Suppressor macrophage treated with lipopolysaccharide for 1 hour (primary cell): Measurements from ENCODE around the gene HASPIN.
A peak's percentile ranks its signal among the peaks of the same experiment; 100 is the strongest.

Source experiments
- DNase-seq, 3 donors: peaks; one replicate each; pipeline ENCODE4 v3.0.0-alpha.2; 2020 to 2022

HASPIN gene

DNA sequence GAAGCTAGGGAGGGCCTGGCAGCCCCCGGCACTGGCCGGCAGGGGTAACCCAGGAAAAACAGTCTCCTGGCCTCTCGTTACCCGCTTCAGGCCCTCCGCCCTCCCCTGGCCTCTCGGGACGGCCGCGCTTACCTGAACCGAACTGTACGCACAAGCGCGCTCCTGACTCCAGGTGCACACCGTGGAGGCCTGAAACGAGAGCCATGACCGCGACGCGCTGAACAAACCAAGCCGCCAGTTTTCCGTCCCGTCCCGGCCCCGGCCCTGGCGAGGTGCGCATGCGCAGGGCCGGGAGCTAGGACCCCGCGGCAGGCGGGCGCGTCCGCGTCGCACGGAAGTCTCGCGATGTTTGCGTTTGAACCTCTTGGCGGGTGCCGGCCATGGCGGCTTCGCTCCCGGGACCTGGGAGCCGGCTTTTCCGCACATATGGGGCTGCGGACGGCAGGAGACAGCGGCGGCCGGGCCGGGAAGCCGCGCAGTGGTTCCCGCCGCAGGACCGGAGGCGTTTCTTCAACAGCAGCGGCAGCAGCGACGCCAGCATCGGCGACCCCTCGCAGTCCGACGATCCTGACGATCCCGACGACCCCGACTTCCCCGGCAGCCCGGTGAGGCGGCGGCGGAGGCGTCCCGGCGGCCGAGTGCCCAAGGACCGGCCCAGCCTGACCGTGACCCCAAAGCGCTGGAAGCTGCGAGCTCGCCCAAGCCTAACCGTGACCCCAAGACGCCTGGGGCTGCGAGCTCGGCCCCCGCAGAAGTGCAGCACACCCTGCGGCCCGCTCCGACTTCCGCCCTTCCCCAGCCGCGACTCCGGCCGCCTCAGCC, at the start of gene HASPIN:
TSS of gene HASPIN (plus strand) at position 348 of the 822 bp plus-strand sequence. CDS start at position 381, 33 bp downstream.
- peak; percentile 97 to 99 (median 99) for DNase-seq

- DNase-seq: no peak
Measured at GRCh38 chr17:3675886-3676285, 47.8 kb upstream of the HASPIN start.

DNA sequence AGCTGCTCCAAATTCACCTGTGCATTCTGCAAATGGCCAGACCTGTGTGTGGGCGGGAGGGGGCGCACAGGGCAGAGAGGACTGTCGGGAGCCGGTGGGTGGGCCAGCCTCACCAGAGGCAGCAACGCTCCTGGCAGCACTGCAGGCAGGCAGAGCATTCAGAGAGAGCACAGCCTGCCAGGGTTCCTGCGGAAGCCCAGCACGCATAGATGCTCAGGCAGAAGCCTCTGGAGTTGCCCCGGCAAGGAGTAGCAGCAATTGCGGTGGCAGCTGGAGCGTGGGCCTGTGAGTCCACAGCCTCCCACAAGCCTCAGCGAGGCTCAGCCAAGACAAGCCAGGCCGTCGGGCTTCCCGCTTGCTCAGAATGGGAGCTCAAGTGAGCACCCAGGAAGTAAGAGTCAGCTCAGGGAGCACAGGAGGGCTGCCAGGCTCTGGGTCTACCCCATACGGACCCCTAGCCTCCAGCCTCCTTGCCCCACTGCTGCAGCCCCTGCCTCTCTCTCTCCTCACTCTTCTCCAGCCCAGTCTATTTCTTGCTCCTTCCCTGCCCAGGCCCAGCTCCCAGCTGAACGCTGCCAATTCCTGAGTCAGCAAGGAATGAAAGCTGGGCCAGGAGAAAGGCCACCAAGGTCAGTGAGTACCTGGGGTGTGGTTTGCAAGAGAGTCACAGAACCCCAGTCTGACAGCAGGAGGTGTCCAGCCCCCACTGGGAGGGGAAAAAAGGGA, 45.4 kb upstream of the HASPIN start:
- DNase-seq: no peak

DNA sequence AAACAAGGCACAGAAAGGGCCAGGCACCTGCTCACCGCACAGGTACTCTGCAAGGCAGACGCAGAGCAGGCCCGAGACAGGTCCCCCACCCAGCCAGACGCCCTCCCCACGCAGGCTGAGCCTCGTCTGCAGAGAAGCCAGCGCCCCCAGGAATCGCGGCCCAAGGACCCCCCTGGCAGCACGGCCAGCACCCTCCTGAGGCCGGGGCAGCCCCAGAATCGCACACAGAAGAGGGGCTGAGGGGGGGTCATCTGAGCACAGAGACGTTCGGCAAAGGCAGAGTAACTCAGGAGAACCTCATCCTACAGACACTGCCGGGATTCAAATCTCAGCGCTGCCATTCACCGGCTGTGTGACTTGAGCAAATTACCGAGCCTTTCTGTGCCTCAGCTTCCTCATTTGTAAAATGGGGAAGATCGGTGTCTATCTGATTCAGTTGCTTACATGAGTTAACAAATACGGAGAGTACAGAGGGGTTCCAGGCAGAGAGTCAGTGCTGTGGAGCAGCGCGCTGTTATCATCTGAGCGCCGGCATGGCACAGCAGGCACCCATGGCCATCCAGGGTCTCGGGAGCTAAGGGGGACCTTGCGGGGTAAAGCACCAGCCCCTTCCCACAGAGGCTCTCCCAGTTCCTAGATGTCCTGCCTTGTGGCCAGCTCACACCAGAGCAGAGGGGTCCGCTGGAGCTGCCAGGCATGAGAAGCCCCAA, 44.7 kb upstream of the HASPIN start:
- peak; percentile 22 to 47 (median 27) for DNase-seq

DNA sequence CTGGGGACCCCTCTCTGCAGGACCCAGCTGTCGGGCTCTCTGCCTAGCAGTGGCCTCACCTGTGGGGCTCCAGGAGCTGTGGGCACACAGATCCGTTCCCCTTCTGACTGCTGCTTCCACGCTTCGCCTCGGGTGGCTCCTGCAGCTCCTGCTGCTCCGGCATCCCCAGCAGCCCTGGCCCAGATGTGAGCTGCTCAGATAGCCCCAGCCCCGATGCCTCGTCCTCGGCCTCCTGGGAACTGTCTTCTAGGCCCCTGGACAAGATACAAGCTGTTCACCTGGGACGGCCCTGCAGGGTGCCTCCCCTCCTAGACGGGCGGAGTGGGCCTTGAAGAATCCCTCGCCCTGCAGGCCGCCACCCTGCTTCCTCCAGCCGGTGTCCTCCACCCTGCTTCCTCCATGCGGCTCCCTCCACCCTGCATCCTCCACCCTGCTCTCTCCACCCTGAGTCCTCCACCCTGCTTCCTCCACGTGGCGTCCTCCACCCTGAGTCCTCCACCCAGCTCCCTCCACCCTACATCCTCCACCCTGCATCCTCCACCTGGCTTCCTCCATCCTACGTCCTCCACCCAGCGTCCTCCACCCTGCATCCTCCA, 44.1 kb upstream of the HASPIN start:
- no peak for DNase-seq

DNA sequence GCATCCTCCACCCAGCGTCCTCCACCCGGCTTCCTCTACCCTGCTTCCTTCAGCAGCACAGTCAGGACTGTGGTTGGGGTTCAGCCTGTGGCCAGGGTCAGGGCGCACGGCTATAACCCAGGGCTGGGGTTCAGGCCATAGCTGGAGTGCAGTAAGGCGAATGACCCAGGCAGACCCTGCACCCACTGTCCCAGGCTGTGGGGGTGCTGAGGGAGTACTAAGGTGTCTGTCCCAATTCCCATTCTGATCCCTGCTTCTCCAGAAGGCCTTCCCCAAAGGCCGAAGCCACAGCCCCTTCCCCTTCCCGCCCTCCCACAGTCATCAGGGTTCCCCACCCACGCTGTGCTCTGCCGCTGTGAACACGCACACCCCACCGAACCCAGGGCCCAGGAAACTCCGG, 42.6 kb upstream of the HASPIN start:
- no peak for DNase-seq

- no peak for DNase-seq
Measured at GRCh38 chr17:3681565-3681964, 42.1 kb upstream of the HASPIN start.

DNA sequence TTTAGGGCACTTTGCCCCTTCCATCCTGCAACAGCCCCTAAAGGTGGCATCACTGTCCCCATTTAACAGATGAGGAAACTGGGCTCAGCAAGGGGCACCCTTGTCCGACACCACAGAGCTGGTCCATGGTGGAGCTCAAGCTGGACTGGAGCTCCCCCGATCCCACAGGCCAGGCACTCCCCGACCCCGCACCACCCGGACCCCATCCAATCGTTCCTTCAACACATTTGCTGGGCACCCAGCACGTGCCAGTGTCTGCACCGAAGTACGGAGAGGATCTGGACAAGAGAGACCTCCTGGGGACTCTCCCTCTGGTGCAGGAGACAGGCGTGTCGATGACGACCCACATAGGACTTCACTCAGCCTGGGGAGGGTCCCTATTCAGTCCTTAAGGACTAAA, 41.7 kb upstream of the HASPIN start:
- no peak for DNase-seq

DNA sequence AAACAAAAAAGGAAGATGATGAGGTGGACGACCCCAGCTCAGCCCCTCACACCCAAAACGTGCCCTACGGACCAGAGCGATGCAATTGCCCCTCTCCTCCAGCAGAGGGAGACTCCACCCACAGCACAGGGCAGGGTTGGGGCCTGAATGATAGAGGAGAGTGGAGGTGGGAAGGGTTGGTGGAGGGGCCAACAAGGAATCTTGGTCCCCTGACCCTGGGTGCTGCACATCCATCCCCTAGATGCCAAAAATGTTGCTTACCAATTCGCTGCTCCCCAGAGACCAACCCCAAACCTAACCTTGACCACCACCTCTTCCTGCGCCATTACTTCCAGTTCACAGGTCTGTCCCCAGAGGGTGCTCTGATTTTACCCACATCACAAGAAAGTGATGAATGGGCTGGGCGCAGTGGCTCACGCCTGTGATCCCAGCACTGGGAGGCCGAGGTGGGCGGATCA, 40.6 kb upstream of the HASPIN start:
- peak; percentile 57 to 71 (median 65) for DNase-seq

GRCh38 chr17:3685174-3685573, 38.5 kb upstream of the HASPIN start:
- no peak for DNase-seq

DNA sequence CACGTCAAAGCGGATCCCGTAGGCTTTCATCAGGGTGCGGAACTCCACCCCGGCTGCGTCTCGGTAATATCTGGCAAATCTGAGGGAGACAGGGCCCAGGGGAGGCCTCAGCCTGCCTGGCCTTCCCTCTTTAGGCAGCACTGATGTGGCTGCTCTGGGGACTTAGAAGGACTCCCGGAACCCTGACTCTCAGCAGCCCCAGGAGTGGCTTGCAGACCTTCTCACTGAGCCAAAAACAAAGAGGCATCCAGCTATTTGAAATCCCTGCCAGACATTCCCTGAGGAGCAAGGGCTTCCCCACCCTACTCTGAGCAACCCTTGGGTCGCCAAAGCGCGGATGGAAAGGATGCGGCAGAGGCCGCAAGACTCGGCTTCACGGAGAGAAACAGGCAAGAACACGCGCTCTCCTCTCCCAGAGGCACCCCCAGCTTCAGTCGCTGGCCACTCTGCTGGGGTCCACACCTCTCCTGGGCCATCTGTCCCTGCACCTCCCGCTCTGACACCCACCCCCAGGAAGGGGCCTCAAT, 35.6 kb upstream of the HASPIN start:
- DNase-seq: no peak

DNA sequence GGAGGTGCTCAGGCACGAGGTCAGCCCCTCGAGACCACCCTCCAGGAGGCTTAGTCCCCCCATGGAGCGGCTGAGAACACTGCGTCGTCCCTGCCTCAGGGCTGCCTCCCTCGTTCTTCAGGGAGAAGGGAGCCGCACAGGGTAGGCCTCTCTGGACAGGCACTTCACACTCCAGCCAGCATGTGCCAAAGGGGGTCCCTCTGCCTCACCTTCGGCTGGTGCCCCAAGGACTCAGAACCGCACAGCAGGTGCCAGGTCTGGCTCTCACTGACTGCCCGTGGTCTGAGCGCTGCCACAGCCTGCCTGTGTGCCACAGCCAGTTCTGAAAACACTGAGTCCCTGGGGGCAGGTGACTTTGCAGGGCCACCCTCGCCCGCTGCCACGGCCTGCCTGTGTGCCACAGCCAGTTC, 34.8 kb upstream of the HASPIN start:
- no peak for DNase-seq

DNA sequence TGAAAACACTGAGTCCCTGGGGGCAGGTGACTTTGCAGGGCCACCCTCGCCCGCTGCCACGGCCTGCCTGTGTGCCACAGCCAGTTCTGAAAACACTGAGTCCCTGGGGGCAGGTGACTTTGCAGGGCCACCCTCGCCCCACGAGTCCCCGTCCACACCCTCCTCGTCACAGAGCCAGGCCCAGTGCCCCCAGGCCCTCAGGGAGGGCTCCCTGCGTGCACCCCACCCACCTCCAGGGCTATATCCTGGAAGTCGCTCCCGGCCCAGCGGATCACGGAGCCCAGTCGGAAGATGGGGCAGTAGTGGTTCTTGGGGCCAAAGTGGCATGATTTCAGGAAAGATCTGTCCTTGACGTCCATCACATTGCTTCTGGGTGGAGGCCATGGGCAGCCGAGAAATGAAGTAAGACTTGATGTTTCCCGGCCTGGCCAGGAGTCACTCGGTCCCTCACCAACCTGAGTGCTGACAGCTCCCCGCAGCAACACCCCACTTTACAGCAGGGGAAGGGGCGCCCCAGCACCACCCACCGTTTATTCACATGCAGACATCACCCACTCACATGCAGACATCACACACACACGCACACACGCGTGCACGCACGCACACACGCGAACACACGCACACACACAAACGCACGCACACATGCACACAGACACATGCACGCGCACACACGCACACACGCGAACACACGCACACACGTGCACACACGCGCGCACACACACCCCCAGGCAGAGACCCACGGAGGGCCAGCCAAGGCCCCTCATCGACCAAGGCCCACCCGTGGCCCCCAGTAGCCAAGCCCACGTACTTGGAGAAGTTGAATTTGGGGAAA, 34.2 kb upstream of the HASPIN start:
- DNase-seq: no peak

DNA sequence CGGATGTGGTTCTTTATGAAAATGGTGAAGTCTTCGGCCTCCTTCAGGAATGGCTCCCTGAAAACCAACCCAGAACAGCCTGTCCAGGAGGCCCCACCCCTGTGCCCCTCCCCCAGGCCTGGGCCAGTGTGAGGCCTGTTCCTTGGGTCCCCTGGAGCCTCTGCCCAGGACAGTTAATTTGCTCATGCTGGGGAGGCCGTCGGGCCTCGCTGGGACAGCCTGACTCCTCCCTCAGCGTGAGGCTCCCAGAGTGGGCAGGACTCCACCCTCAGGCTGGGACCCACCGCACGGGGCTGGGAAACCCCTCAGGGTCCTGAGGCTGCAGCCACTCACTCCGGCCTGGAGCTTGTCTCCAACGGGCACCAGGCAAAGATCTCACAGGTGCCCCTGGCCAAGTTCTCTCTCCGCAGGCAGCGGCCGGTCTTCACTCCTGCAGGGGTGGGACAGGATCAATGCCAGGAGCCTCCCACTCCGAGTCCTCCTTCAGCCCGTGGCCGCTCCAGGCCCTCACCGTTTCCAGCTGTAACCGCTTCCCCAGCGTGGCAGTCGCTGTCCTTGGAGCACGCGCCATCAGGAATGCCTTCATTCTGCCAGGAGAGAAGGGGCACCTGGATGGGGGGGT, 33.5 kb upstream of the HASPIN start:
- no peak for DNase-seq

GRCh38 chr17:3691617-3692067, 32.1 kb upstream of the HASPIN start:
- no peak for DNase-seq

DNA sequence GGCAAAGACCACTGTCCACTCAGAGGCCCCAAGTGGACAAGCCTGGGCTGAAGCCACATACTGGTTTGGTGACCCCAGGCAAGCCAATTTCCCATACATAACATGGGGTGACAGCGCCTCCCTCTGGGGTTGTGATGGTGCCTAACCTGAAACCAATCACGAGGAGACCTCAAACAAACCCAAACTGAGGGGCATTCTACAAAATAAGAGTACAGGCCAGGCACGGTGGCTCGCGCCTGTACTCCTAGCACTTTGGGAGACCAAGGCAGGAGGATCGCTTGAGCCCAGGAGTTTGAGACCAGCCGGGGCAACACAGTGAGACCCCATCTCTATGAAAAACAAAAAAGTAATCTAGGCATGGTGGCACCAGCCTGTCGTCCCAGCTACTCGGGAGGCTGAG, 31.4 kb upstream of the HASPIN start:
- no peak for DNase-seq

DNA sequence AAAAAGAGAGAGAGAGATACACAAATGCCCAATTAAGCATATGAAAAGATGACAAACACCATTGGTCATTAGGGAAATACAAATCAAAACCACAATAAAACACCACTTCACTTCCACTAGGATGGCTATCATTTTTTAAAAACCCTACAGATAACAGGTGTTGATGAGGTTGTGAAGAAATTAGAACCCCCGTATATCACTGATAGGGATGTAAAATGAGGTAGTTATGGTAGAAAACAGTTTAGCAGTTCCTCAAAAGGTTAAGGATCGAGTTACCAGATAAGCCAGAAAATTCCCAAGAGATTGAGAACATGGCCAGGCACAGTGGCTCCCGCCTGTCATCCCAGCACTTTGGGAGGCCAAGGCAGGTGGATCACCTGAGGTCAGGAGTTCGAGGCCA, 30.6 kb upstream of the HASPIN start:
- no peak for DNase-seq

DNA sequence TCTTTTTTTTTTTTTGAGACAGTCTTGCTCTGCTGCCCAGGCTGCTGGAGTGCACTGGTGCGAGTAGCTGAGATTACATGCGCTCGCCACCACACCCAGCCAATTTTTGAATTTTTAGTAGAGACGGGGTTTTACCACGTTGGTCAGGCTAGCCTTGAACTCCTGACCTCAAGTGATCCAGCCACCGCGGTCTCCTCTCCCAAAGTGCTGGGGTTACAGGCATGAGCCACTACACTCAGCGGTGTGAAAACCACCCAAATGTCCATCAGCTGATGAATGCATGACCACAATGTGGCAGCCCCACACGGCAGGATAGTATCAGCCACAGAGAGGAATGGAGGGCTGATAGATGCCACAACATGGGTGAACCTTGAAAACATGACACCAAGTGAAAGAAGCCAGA, 29.9 kb upstream of the HASPIN start:
- DNase-seq: no peak

GRCh38 chr17:3695129-3695722, 28.5 kb upstream of the HASPIN start:
- no peak for DNase-seq

GRCh38 chr17:3695723-3696411, 27.8 kb upstream of the HASPIN start, which contains the start of gene P2RX5:
Gene P2RX5, minus strand, starts transcription at chr17:3696155. Its CDS starts 150 bp downstream, at chr17:3696005.
- peak; percentile 49 to 77 (median 60) for DNase-seq
